ENCODE results near the gene AFDN. TPM values are rescaled to one million over a fixed set of nuclear protein-coding genes. Genes with fewer than 3 reads are reported as not detected.

The AFDN gene
- polyA plus RNA-seq, 1 of the 3 experiments (the other 2 are of a cell fraction): 25.1 TPM

GRCh38 chr6:167840160-167840525, 13.4 kb downstream of the AFDN start:
- Histone ChIP-seq H3K27me3 (ENCODE audit: insufficient read depth) (no peaks in the 10 kb centered on the region), H3K9me2 (no peaks in the 10 kb centered on the region), H3K4me1 (ENCODE audit: control insufficient read depth in 1 of 2, insufficient read depth in 2 of 2, low read depth in 1 of 2, low read length in 1 of 2) (no peaks in the 10 kb centered on the region; a peak in 3 of 4 replicates), H3F3A (replicated peaks; ENCODE audit: insufficient read depth) (no peaks in the 10 kb centered on the region), H3K79me2 (ENCODE audit: insufficient read depth) (peaks cover 93% of the 10 kb centered on the region), H3K27ac (ENCODE audit: low read depth in 2 of 2, low read length in 1 of 2) (no peak overlapping the region), H3K9me3 (no peaks in the 10 kb centered on the region), H3K9ac (no peak overlapping the region), H3K4me2 (no peak overlapping the region), H2AFZ (ENCODE audit: low read depth) (no peak overlapping the region), H3K36me3 (replicated peaks in 1 of 2; ENCODE audit: control insufficient read depth in 1 of 2, insufficient read depth in 2 of 2, low read length in 1 of 2) (no peaks in the 10 kb centered on the region), H3K4me3 (ENCODE audit: low read depth in 2 of 2, low read length in 1 of 2) (no peak overlapping the region), H4K20me1 (ENCODE audit: insufficient read depth) (peaks cover 55% of the 10 kb centered on the region)
- 86% methylated on average over 4 of the region's 4 CpGs for WGBS (ENCODE audit: low lambda C conversion rate)
- TF ChIP-seq SMC3 (IDR thresholded peaks at IDR 0.05; ENCODE audit: low read depth, low read length): no peak
- no peak for TF ChIP-seq POLR2AphosphoS5 (IDR thresholded peaks at IDR 0.05; ENCODE audit: low read depth, low read length)
- TF ChIP-seq RAD21 (IDR thresholded peaks at IDR 0.05; ENCODE audit: low read length): no peak
- no peak for TF ChIP-seq TEAD4 (IDR thresholded peaks at IDR 0.05; ENCODE audit: borderline replicate concordance, insufficient read depth)
- no peak for TF ChIP-seq YY1 (IDR thresholded peaks at IDR 0.05; ENCODE audit: low read depth)
- no peak for TF ChIP-seq GATA2 (CRISPR knock-in tag; IDR thresholded peaks at IDR 0.05)
- no peak for TF ChIP-seq MXI1 (IDR thresholded peaks at IDR 0.05; ENCODE audit: low read depth, low read length)
- TF ChIP-seq USF1 (IDR thresholded peaks at IDR 0.05; ENCODE audit: borderline replicate concordance, low read depth): no peak
- no peak for DNase-seq
- CTCF ChIA-PET: no interaction called here
- POLR2A ChIA-PET: no interaction called here

DNA sequence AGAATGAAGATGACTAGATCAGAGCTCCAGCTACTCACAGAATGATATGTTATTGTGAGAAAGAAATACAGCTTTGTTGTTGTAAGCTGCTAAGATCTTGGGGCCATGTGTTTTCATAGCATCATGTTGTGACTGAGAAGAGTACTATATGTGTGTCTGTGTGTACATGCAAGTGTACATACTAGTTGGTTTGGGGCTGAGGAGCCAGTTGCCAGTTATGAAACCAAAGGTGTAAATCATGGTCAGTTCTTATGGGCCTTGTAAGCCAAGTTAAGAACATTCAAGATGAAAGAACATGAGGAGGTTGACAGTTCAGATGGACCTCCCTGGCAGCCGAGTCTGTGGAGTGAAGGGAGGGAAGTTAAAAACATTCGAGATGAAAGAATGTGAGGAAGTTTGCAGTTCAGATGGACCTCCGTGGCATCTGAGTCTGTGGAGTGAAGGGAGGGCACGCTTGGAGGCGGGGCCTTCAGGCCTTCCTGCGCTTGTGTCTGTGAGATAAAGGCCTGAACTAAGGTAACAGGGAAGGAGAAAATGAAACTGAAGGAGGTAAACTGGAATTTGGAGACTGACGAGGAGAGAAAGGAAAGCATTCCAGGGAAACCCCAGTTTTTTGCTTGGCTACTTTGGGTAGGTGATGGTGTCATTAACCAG, 13.9 kb downstream of the AFDN start:
- POLR2A ChIA-PET: no interaction called here
- Histone ChIP-seq H3K4me2 (no peak overlapping the region), H3K27me3 (ENCODE audit: insufficient read depth) (no peaks in the 10 kb centered on the region), H3K9me3 (no peaks in the 10 kb centered on the region), H3K9ac (no peak overlapping the region), H3K9me2 (no peaks in the 10 kb centered on the region), H3K4me1 (ENCODE audit: control insufficient read depth in 1 of 2, insufficient read depth in 2 of 2, low read depth in 1 of 2, low read length in 1 of 2) (no peaks in the 10 kb centered on the region; a peak in 3 of 4 replicates), H3K27ac (ENCODE audit: low read depth in 2 of 2, low read length in 1 of 2) (no peak overlapping the region), H2AFZ (ENCODE audit: low read depth) (no peak overlapping the region), H3K36me3 (replicated peaks in 1 of 2; ENCODE audit: control insufficient read depth in 1 of 2, insufficient read depth in 2 of 2, low read length in 1 of 2) (no peaks in the 10 kb centered on the region), H3F3A (replicated peaks; ENCODE audit: insufficient read depth) (no peaks in the 10 kb centered on the region), H3K79me2 (ENCODE audit: insufficient read depth) (peaks cover 93% of the 10 kb centered on the region), H4K20me1 (ENCODE audit: insufficient read depth) (peaks cover 49% of the 10 kb centered on the region), H3K4me3 (ENCODE audit: low read depth in 2 of 2, low read length in 1 of 2) (no peak overlapping the region)
- TF ChIP-seq FOSL2 (IDR thresholded peaks at IDR 0.05; ENCODE audit: borderline replicate concordance, low read depth): no peak
- TF ChIP-seq, protein P1, sequence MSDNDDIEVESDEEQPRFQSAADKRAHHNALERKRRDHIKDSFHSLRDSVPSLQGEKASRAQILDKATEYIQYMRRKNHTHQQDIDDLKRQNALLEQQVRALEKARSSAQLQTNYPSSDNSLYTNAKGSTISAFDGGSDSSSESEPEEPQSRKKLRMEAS (IDR thresholded peaks at IDR 0.05; ENCODE audit: low read depth): no peak
- no peak for TF ChIP-seq TCF12 (IDR thresholded peaks at IDR 0.05)
- no peak for TF ChIP-seq RXRA (IDR thresholded peaks at IDR 0.05; ENCODE audit: borderline replicate concordance, low read depth)
- CTCF ChIA-PET: no interaction called here
- no peak for DNase-seq
- WGBS (ENCODE audit: low lambda C conversion rate): 96% methylated on average over 7 of the region's 7 CpGs

DNA sequence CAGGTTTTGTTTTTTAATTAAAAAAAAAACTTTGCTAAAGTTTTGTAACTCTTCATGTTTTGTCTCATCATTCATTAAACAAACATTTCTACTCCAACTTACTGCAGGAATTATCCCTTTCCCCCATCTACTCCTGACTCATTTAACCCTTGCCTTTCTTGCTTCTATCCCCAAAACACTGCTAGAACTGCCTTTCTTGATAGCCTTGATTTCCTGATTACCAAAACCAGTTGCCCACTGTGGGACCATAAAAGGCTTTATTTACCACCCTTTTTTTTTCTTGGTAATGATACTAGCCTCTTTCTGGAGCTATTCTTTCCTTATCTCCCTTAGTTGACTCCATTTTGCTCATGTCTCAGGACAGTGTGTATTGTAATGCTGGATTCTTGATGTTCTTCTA, 15.3 kb downstream of the AFDN start:
- ChIA-PET POLR2A (no interaction called here), CTCF (interaction anchor here (1.0 kb wide), 1 partner anchor 14 kb away, joined by 3 read pairs; no protein-coding TSS in a partner anchor)
- no peaks in the 10 kb centered on the region for H3K36me3 ChIP-seq (replicated peaks in 1 of 2; ENCODE audit: control insufficient read depth in 1 of 2, insufficient read depth in 2 of 2, low read length in 1 of 2)
- peaks cover 2 to 4% of the 10 kb centered on the region in 2 experiments; a peak in 3 of 4 replicates for H3K4me1 ChIP-seq (ENCODE audit: control insufficient read depth in 1 of 2, insufficient read depth in 2 of 2, low read depth in 1 of 2, low read length in 1 of 2)
- H4K20me1 ChIP-seq (ENCODE audit: insufficient read depth): peaks cover 42% of the 10 kb centered on the region
- TF ChIP-seq YY1 (IDR thresholded peaks at IDR 0.05; ENCODE audit: low read depth) (no peak), ZBTB33 (IDR thresholded peaks at IDR 0.05; ENCODE audit: borderline replicate concordance, low read depth) (no peak)
- TF ChIP-seq, protein P2, sequence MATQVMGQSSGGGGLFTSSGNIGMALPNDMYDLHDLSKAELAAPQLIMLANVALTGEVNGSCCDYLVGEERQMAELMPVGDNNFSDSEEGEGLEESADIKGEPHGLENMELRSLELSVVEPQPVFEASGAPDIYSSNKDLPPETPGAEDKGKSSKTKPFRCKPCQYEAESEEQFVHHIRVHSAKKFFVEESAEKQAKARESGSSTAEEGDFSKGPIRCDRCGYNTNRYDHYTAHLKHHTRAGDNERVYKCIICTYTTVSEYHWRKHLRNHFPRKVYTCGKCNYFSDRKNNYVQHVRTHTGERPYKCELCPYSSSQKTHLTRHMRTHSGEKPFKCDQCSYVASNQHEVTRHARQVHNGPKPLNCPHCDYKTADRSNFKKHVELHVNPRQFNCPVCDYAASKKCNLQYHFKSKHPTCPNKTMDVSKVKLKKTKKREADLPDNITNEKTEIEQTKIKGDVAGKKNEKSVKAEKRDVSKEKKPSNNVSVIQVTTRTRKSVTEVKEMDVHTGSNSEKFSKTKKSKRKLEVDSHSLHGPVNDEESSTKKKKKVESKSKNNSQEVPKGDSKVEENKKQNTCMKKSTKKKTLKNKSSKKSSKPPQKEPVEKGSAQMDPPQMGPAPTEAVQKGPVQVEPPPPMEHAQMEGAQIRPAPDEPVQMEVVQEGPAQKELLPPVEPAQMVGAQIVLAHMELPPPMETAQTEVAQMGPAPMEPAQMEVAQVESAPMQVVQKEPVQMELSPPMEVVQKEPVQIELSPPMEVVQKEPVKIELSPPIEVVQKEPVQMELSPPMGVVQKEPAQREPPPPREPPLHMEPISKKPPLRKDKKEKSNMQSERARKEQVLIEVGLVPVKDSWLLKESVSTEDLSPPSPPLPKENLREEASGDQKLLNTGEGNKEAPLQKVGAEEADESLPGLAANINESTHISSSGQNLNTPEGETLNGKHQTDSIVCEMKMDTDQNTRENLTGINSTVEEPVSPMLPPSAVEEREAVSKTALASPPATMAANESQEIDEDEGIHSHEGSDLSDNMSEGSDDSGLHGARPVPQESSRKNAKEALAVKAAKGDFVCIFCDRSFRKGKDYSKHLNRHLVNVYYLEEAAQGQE (IDR thresholded peaks at IDR 0.05; ENCODE audit: low read depth, low read length): no peak
- H3F3A ChIP-seq (replicated peaks; ENCODE audit: insufficient read depth): no peaks in the 10 kb centered on the region
- H3K9me2 ChIP-seq: no peaks in the 10 kb centered on the region
- H3K4me3 ChIP-seq (ENCODE audit: low read depth in 2 of 2, low read length in 1 of 2): no peak overlapping the region
- H3K4me2 ChIP-seq: no peak overlapping the region
- no peak overlapping the region for H2AFZ ChIP-seq (ENCODE audit: low read depth)
- H3K27me3 ChIP-seq (ENCODE audit: insufficient read depth): no peaks in the 10 kb centered on the region
- DNase-seq: no peak
- H3K79me2 ChIP-seq (ENCODE audit: insufficient read depth): peaks cover 84% of the 10 kb centered on the region
- H3K27ac ChIP-seq (ENCODE audit: low read depth in 2 of 2, low read length in 1 of 2): no peak overlapping the region
- H3K9ac ChIP-seq: no peak overlapping the region
- no peaks in the 10 kb centered on the region for H3K9me3 ChIP-seq
